AG20443 (cell line): ENCODE results near the gene NOXRED1.
A peak's percentile ranks its signal among the peaks of the same experiment; 100 is the strongest.
"Not testable (repeated sequence)": the region's sequence is repeated elsewhere in the genome, so short reads cannot be mapped to it uniquely, and the experiment has no call there.

Experiments used
- DNase-seq: peaks from one replicate; pipeline ENCODE4 v3.0.0; 2012; ENCODE audit warnings: low spot score, mixed read lengths

Gene NOXRED1, protein sequence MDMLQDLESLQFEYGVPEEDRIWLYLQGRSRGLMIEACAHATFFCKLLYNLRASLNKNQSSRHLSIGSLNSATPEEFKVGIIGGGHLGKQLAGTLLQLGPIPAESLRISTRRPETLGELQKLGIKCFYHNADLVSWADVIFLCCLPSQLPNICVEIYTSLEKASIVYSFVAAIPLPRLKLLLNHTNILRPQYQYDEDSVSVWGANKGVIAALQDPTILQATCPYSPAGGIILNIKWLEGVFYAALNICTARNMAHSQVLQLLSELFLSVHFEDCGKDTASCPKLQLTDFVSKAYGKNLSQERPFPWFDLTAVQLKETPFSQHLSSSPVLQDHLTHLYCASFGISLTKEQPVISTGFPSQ

DNA sequence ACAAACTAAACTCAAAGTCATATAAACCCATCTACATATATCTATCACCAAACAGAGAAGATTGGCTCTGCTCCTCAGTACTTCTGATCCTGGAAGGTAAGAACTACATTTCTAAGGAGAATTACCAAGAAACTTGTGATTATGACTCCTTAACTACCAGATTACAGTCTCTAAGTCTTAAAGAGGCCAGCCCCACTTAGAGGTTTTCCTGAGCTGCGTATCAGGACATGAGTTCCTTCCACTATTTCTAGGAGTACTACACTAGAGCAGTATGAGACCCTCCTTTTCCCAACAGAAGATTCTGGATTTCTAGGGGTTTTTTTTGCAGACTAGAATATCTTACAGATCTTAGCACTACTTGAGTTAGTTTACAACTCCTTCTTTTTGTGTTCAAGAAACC lies at the start of gene NOXRED1:
Gene NOXRED1, minus strand, starts transcription at position 101 of the 400 bp plus-strand sequence. CDS start 634 bp downstream, outside the sequence.
- no peak for DNase-seq

DNA sequence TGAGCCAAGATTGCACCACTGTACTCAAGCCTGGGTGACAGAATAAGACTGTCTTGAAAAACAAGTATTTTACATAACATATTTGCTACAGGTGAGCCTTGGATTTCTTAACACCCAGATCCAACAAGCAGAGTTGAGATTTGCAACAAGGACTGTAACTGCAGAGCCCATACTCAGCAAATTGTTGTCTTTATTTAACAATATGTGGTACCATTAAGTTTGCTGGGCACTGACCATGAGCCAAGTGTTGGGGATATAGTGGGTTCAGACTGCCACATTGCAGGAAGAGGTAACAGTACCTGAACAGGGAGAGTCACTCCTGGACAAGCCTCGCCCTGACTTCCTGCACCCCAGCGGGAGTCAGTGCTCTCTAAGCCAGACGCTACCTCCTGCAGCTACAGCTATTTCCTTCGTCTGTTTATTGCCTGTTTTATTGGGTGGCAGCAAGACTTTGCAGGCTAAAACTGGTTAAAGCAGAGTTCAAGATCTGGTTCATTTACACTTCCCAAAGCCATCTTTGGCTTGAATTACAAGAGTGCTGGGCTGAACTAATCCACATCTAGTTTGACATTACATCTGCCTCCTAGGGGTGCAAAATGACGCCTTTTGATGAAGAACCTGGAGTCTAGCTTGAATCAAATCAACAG lies 47.0 kb upstream of the NOXRED1 start:
- no peak for DNase-seq

DNA sequence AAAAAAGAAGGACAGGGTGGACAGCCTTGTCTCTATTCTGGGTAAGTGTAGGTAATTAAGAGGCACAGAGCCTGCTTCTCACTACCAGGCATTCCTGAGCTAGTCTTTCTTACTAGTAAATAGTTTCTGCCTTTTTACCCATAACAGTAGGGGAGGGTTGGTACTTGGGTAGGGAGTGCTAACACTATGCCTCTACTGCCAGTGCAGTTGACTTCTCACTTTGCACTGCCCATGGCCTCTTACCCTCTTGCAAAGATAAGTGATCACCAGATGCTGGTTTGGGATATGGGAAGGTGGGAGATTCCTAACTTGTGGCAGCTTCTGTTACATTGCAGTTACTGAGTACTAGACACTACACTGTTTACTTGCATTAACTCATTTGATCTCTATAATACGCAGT lies 46.2 kb upstream of the NOXRED1 start:
- no peak for DNase-seq

DNA sequence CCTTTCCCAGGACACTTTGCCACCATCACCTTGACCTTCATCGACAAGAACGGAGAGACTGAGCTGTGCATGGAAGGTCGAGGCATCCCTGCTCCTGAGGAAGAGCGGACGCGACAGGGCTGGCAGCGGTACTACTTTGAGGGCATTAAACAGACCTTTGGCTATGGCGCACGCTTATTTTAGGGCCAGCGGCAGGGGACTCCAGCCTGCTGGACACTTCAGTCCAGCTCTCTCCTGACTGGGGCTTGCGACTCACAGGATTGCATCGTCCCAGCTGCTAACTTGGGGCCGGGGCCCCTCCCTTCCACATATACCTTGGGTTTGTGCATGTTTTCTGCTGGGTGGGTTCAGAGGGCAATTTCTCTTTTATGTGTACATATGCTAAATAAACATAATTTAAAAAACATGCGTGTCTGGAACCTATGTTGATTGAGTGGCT lies 45.8 kb upstream of the NOXRED1 start:
- DNase-seq: peak; percentile 21

DNA sequence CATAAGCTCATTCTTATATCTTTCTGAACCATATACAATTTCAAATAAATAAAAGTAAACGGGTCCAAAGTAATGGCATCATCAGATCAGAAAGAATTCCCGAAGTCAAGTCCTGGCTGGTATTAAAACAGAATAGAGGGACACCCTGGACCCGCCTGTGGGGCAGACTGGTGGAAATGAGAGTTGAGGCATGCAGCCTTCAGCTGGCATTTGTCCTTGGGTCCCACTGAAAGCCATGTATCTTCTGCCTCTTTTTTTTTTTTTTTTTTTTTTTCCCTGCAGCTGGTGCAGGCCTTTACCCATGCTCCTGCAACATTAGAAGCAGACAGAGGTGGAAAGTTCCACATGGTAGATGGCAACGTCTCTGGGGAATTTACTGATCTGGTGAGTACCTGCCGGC lies 44.5 kb upstream of the NOXRED1 start:
- DNase-seq: no peak

DNA sequence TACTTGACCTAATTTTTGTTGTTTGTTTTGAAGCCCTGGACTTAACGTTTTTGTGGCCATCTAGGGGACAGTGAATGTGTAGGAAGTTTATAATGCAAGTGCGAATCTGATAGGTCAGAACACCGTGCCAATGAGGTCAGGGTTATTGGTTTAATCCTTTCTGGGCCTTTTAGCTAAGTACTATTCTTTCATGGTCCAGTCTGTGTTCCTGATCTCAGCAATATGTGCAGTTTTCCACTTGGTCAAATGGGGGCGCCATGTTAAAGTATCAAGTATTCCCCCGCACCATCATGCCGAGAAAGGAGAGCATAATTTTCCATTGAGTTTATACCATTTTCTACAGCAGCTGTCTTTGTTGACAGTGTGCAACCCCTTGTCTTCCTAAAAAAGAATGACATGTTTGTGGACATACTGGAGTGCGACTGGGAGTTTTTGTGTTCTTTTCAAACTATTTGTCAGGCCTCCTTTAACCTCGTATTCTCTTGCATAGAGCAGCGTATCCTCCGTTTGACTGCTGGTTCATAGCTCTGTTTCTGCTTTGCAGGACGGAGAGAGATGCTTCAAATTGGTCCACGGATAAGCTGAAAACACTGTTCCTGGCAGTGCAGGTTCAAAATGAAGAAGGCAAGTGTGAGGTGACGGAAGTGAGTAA lies 35.9 kb upstream of the NOXRED1 start:
- peak; percentile 63 for DNase-seq

DNA sequence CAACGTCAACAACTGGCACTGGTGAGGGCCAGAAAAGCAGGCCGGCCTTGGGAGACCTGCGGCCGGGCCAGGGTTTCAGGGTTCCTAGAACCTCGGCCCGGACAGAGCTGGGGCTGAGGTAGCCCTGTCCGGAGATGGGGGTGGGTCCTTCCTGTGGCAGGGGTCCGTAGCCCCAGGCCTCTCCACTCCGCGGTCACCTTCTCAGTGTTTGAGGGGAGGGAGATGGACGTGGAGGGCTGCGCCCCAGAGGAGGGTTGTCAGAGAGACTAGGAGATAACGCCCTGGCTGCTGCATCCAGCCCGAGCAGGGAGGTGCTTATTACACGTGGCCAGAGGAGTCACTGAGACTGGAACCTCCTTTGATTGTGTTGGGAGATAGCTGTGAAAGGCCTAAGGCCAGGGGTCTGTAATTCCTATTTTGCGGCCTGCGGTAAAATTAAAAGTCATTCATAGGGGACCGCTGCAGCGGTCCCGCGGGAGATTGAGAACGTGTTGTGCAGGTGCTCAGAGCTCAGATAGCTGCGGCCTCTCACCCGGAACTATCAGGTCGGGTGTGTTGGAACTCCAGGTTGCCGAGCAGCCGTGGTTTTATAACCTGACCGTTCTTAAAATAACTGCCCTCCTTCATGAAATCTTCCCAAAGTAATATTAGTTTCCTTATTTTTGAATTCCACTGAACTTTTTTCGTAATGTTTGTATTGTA lies 35.1 kb upstream of the NOXRED1 start:
- DNase-seq: peak; percentile 42

DNA sequence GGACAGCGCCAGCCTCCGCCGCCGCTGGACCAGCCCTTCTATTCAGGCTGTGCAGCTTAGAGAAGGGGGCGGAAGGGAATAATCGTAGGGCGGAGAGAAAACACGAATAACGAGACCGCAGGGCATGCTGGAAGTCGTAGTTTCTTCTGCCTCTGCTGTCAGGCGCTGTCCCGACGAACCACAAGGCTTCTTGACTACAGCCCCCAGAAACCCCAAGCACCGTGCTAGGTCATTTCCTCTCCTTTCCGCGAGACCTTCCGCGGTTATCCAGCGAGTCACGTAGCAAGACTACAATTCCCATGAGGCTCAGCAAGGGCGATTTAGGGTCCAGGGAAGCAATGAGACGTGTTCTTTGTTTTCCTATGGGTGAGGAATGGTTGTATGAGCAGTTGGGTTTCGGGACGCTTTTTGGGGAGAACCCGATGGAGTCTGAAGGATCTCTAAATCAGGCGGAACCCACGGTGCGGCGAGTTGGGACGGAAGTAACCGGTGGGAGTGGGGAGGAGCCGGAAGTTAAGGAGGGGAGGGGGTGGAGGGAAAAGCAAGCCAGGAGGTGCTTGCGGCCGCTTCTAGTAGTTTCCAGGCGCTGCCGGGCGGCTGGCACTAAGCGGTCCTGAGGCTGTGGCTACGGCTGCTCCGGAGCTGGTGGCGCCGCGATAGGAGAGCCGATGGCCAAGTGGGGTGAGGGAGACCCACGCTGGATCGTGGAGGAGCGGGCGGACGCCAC lies 34.4 kb upstream of the NOXRED1 start, which contains the start of the genes AHSA1 and VIPAS39:
Gene AHSA1, plus strand, starts transcription at position 572 of the 727 bp plus-strand sequence. Its CDS starts 97 bp downstream, at position 669.
Gene VIPAS39, minus strand, starts transcription at position 80 of the 727 bp plus-strand sequence. CDS start 3,499 bp downstream, outside the sequence.
- DNase-seq: peak; percentile 96

DNA sequence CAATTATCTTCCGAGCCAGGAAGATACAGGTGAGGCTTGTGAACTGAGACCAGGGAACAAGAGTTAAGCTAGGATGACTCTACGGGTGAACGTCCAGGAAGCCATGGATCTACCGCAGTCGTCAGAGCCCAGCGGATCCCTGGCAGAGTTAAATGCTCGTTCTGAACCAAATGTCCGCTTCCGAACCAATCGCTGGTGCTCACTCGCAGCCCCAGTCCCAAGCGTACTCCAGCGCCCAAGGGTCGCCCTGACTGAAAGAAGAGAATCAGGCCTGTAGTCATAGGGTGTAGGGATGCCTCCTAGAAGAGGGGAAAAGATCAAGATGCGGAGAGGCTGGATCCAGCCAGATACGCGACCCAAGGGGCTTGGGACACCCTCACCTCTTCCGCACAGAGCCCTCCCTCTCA lies 33.8 kb upstream of the NOXRED1 start:
- DNase-seq: peak; percentile 44

DNA sequence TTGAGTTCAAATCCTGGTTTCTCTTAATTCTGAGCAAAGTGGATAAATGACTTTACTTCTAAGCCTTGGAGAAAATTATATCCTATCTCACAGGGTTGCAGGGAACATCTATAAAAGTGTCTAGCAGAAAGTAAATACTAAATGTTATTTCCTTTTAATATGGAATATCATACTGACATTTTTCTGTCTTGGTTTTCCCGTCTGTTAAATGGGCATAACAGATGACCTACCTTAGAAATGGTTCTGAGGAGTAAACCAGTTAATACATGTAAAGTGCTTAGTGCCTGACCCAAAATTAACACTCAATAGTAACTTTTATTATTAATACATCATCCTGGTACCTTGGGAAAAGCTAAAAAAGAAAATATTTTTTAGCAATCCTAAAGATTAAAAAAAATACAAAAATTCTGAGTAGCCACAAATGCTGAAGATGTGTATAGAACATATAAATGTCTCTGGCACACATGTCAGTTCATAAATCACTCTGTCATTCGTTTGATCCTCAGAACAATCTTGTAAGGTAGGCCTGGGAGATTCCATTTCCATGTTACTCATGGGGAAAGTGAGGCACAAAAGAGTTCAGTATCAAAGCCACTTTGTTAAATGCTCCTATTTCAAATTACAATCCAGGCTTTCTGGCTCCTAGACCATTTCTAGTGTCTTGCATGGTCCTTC lies 32.8 kb upstream of the NOXRED1 start:
- DNase-seq: no peak

DNA sequence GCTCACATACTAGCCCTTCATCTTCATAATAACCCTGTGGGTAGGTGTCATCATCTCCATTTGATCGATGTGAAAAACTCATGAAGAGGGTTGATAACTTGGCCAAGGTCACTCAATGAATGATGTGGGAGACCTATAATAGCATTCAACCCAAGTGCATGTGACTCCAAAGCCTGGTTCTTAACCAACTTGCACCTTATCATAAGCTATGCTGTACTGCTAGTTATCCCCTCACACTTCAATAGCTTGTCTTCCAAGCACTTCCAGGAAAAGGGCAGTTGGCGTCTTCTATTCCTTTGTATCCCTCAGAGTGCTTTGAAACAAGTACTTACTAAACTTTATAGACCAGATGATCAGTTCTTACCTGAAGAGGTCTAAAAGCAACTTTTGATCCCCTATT lies 18.9 kb upstream of the NOXRED1 start:
- DNase-seq: no peak

DNA sequence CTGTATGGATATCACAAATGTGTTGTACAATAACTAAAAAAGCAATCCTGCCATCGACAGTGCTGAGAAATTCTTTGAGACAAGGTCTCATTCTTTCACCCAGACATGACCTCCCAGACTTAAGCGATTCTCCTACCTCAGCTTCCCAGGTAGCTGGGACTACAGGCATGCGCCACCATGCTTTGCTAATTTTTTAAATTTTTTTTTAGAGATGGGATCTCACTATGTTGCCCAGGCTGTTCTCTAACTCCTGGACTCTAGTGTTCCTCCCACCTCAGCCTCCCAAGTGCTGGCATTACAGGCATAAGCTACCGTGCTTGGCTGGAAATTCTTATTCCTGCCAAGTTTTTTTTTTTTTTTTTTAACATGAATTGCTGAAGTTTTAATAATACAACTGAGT lies 16.5 kb upstream of the NOXRED1 start:
- DNase-seq: no peak

DNA sequence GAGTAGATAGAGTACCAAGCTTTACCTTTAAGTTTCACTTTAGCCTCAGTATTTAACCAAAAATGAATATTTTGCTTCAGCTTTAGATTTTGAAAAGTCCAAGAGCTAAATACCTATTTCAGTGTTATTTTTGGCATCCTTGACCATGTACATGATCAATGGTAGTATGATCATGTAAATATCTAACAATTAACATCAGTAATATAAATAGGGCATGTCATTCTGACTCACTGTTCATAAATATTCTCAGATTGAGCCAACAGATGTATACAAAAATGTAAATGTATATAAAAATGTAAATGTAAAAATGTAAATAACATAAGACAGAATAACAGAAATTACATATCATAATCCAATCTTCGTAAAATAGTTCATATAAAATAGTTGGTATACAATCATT lies 15.3 kb upstream of the NOXRED1 start:
- no peak for DNase-seq

DNA sequence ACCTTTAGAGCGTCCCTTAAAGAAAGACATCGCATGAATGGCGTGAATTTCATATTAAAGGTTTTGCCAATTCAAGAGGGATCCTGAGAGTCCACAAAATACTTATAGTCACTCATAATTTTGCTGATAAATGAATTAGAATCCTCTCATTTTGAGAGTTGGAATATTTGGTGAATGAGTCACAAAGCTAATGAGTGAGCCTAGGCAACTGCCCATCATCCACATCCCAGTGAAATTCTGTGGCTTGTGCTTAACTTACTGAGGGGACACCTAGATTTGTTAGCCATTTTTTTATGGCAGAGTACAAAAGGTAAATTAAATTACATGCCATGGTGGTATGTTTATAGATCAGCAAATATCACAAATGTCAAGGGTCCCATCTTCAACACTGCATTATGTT lies 12.7 kb upstream of the NOXRED1 start:
- DNase-seq: no peak

DNA sequence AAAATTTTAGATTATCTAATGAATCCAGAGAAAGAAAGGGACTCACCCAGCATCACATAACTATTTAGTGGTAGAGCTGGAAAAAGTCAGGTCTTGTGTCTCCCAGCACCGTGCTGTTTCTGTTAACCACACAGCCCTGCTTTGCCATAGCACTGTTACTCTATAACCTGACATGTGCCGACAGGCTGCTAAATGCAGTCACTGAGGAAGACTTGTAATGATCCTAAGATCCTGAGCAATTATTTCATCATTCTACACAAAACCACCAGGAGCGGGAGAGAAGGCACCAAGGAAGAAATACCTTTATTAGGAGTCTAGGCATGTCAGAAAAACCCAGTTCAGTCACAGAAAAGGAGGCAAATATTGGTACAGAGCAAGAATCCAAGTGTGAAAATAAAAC lies 3.1 kb upstream of the NOXRED1 start:
- DNase-seq: no peak

DNA sequence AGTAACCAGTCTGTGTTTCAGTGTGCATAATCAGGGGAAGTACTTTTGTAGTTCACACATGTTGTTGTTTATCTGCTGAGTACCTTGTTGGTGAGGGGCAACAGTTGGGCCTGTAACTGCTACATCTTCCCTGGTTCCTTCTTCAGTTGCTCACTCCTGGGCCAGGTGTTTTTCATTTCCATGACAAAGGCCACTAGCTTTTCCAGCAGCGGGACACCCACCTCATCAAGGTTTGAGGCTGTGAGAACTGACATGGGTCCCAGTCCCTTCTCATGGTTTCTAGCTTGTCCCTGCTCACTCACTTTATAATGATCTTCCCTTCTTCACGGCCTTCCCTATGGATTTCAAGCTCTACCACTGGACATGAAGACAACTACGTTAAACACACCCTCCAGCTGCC lies 1.5 kb upstream of the NOXRED1 start:
- no peak for DNase-seq

DNA sequence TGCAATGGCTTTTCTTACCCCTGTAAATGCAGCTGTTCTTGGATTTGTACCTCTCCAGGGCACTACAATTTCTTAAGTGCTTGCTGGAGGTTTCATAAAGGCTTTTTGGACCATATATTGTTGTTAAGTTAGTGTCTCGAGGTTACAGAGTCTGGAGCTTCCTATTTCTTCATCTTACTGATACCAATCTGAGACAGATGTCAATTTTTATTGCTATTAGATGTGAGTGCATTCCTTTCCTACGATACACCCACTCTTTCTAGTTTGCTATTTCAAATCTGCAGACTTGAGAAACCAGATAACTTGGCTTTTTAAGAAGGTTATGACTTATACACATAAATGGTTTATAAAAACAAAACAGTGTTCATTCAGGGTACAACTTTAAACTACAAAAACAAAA lies 2.1 kb downstream of the NOXRED1 start:
- no peak for DNase-seq

DNA sequence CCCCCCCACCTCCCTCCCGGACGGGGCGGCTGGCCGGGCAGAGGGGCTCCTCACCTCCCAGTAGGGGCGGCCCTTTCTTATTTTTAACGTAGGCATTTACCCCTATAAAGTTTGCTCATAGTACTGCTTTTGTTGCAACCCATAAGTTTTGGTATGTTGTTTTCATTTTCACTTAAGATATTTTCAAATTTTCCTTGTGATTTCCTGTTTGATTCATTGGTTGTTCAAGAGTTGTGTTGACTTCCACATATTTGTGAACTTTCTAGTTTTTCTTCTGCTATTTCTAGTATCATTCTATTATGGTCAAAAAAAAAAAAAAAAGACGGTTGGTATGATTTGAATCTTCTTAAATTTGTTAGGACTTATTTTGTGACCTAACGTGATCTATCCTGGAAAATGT lies 6.5 kb downstream of the NOXRED1 start:
- no peak for DNase-seq

DNA sequence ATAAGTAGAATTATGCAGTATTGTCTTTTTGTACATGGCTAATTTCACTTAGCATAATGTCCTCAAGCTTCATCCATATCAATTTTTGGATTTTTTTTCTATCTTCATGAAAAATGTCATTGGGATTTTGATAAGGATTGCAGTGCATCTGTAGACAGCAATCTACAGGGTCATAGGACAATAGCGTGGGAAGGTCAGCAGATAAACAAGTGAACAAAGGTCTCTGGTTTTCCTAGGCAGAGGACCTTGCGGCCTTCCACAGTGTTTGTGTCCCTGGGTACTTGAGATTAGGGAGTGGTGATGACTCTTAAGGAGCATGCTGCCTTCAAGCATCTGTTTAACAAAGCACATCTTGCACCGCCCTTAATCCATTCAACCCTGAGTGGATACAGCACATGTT lies 7.2 kb downstream of the NOXRED1 start:
- not testable (repeated sequence) for DNase-seq

DNA sequence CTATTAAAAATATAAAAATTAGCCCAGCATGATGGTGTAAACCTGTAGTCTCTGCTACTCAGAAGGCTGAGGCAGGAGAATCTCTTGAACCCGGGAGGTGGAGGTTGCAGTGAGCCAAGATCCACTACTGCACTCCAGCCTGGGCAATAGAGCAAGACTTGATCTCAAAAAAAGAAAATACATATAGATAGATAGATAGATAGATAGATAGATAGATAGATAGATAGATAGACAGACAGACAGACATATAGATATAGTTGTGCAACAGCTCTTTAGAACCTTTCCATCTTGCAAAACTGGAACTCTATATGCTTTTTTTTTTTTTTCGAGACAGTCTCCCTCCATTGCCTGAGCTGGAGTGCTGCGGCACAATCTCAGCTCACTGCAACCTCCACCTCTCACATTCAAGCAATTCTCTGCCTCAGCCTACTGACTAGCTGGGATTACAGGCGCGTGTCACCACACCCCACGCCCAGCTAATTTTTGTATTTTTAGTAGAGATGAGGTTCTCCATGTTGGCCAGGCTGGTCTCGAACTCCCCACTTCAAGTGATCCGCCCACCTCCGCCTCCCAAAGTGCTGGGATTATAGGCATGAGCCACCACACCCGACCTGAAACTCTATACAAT lies 7.8 kb downstream of the NOXRED1 start:
- DNase-seq: not testable (repeated sequence)
